GM19455 (cell line): Measurements from ENCODE around the gene DPYD.
A peak's percentile ranks its signal among the peaks of the same experiment; 100 is the strongest.

Experiments
- ATAC-seq: cut with Tn5 transposase; IDR thresholded peaks from one replicate; pipeline ENCODE4 v1.9.1; 2021; ENCODE audit not compliant: unreplicated experiment

The DPYD gene

DNA sequence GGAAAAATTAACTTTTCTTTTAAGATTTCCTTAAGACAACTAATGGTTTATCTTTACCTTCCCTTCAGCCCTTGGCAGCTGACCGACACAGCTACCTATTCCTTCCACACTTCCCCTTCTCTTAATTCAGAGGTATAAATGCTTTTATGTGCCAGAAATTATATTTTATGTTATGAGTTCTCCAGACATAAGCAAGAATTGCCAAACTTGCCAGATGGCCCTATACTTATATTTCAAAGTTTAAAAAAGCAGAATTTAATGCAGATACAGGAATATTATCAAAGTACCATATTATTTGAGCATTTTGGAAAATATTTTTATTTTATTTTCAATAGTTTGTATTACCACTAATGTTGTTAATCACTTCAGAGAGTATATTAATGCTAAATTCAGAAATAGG is 754.2 kb downstream of the DPYD start:
- ATAC-seq: no peak

DNA sequence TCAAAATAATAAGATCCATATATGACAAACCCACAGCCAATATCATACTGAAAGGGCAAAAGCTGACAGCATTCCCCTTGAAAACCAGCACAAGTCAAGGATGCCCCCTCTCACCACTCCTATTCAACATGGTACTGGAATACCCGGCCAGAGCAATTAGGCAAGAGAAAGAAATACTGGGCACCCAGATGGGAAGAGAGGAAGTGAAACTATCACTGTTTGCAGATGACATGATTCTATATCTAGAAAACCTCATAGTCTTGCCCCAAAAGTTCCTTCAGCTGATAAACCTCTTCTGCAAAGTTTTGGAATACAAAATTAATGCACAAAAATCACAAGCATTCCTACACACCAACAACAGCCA is 756.6 kb downstream of the DPYD start:
- no peak for ATAC-seq

DNA sequence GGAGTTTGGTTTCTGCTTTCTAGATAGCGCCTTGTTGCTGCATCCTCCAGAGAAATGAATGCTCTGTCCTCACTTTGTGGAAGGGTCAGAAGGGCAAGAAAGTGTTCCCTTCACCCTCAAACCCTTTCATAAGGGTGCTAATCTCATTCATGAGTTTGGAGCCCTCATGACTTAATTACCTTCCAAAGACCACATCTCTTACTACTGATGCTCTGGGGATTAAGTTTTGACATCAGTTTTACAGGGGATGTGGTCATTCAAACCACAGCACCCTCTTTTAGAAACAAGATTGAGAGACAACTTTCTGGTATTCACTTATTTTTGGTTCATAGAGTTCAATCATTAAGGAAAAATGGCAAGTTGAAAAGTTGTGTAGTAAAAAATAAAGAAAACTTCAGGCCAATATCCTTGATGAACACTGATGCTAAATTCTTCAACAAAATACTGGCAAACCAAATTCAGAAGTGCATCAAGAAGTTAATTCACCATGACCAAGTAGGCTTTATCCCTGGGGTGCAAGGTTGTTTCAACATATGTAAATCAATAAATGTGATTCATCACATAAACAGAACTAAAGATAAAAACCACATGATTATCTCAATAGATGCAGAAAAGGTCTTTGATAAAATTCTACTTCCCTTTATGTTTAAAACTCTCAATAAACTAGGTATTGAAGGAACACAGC is 757.1 kb downstream of the DPYD start:
- ATAC-seq: no peak

DNA sequence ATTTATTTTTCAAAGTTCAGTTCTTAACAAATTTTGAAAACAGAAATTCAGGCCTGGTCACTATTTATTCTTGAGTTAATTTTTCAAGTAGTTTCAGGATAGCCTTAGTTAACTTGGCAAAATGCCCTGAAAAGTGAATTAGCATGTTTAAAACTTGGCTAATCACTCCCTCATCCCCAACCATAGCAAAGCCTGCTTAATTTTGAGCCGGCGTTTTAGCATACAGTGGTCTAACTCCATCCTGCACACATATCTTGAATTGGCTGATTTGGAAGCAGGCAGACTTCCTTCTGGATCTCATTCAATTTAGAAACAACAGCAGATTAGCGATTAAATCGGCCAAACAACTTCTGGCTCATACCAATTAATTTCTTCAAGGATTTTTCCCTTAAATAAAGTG is 760.0 kb downstream of the DPYD start:
- ATAC-seq: no peak

DNA sequence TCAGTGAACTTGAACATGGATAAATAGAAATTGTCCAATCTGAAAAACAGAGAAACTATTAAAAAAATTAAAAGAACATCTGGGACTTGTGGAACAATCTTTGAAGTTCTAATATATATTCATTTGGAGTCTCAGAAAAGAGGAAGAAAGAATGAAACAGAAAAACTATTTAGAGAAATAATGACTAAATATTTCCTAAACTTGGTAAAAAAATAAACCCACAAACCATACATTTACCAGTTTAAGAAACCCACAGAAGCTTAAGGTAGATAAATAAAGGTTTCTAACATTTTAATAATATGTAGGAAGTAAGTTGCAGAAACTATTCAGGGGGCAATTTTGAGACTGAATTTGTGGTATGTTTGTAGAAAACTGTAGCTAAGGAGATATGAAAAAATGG is 761.5 kb downstream of the DPYD start:
- ATAC-seq: no peak

DNA sequence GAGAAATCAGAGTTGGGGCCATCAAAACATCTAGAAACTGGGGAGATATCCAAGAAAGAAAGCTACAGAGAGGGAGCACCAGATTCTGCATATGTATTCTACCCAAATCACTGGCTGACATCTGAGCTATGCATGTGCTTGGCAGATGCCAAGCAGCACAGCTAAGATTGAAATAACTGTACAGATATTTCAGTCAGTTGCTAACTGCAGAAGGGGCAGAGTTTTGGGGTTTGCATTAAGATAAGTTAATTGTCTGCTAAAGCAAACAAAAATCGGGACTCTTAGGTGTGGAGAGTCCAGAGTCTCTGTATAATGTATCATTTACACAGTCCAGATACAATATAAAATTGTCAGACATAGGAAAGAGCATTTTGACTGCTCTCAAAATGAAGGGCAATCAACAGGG is 762.1 kb downstream of the DPYD start:
- no peak for ATAC-seq

DNA sequence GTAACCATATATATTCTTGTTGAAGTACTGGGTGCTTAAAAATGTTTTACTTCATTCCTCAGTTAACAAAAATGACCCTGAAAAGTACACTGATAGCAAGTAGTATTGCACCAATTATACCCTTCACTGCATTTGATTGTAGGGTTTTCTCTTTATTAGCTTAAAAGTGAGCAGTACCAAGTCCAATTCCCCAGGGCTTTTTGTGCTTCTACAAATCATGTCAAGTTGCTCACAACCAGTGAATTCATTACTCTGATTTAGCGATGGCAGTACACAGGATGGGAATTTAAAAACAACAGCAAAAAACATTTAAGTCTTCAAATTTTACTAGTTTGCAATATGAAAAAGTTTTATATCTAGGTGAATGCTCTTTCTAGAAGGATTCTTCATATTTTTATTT is 762.8 kb downstream of the DPYD start:
- ATAC-seq: no peak

DNA sequence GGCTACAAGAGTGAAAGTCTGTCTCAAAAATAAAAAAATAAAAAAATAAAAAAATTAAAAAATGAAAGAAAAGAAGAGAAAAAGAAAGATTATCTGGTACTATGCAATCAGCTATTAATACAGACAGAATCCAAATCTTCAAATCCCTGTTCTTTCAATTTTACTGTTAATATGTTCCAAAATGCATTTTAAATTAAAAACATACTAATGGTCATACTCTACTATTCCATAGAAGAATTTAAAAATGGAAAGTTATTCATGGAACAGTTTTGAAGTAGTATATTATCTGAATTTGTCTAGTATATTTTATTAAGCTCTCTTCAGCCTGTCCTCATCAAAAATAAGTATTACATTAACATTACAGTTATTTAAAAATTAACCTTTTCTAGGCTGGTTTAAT is 769.2 kb downstream of the DPYD start:
- no peak for ATAC-seq

DNA sequence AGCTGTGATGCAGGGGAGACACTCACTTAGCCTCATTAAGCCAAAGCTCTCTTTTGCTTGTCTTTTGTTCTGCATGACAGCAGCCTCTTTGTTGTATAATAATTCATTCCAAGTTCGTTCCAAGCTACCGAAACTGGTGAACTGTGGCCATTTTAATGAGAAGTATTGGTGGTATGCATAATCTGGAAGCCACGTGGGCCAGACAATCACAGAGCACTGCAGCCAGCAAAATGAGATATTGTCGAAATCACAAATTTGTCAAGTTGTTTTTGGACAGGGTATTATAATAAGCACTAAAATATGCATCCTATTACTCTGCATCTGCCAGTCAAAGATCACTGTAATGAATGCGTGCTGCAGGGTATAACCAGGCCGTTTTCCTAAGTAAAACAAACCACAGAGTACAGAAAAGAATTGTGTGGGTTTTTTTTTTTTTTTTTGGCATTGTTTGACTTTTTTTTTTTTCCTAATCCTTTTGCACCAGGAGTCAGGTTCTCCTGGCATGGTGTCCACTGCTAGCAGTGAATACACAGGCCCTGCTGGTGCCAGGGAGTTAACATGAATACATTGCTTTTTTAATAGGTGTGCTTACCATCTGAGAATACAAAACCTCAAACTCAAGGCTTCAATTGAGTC is 775.4 kb downstream of the DPYD start:
- no peak for ATAC-seq

DNA sequence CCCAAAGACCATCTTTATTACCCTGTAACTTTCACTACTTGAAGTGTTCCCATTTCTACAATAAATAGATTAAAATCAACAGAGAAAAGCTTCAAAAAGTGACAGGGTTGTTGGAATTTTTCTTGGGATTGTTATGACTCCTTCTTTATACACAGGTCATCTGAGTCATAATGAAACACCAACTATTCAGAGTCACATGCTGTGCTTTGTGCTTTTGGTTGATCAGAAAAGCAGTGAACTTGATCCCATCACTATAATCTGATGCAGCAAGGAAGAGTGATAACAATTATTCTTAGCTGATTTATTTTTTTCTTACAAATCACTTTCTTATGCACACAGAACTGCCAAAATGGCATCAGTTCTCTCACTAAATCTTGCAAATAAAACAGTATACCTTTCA is 776.3 kb downstream of the DPYD start:
- ATAC-seq: no peak

DNA sequence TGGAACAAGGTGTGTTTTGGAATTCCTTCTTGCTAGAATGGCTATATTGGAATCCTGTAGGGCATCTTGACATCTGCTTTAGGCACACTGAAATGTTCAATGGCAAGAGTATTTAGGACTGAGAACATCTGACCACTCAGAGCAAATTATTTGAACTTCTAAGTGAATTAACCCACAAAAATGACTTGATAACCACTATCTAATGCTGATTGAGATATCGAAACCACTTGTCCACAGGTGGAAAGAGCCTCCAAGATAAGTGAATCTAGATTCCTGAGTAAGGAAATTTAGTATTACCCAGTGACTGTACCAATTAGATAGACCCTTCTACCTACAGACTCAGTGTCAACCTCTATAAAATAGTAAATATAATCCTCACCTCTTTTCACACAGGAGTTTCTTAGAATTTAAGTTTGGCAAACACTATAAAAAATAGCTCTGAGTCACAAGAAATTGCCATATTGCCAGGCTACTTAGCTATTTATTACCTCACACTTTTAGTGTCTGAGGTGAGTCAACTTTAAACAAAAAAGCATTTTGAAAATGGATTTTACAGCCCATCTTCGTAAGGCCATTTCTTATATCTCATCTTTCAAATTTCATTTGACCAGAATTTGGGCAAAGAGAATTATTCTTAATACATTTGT is 777.5 kb downstream of the DPYD start:
- ATAC-seq: no peak

DNA sequence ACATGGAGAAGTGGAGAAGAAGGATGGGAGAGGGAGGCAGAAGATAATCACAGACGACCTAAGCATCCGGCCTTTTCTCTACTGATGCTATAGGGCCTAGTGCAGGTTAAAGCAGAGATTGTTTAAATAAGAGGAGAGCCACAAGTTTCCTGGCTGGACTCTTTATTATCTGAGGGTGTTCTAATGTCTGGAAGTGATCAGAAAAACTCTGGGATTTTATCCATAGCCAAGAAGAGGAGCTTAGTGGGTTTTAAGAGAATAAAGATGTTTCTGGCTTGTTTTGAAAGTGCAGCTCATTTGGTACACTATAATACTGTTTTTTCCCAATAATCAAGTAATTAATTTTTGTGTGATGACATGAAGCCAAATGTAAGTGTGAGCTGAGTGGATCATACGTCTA is 780.2 kb downstream of the DPYD start:
- ATAC-seq: no peak

DNA sequence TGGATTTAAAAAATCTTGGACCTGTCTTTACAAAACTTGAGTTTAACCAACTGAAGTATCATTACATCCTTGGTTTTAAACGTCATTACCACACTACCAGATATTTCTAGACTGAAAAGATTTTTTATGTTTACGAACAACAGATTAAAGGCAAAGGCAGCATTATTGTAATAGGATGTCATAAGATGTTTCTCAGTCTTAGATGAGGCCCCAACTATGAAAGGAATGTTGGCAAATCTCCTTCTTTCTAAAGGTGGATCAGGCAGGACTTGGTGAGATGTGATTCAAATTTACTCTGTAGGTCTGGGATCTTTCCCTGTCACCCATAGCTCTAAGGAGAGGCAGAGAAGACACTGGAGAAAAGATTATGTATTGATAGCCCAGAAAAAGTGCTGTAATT is 781.3 kb downstream of the DPYD start:
- ATAC-seq: no peak

DNA sequence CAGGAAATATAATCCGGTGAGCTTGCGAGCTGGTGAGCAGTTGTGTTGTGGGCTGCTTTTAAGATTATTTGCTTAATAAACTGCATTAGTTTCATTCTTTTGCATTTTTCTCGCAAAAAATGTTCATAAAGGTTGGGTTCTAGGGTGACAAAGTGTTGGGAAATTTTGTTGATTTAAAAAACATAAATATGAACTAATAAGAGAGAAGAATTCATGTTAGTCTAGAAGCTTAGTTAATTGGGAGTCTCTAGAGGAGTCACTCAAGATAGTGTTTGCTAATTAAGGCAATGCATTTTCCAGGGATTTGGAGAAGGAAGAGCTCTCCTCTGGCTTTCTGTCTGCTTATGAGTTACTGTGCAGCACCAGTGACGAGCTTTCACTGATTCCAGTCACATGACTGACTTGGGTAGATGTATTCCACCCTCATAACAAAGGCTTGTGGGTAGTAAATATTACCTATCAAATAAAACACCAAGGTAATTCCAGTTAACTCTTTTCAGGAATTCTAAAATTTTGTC is 782.3 kb downstream of the DPYD start:
- ATAC-seq: peak; percentile 26

DNA sequence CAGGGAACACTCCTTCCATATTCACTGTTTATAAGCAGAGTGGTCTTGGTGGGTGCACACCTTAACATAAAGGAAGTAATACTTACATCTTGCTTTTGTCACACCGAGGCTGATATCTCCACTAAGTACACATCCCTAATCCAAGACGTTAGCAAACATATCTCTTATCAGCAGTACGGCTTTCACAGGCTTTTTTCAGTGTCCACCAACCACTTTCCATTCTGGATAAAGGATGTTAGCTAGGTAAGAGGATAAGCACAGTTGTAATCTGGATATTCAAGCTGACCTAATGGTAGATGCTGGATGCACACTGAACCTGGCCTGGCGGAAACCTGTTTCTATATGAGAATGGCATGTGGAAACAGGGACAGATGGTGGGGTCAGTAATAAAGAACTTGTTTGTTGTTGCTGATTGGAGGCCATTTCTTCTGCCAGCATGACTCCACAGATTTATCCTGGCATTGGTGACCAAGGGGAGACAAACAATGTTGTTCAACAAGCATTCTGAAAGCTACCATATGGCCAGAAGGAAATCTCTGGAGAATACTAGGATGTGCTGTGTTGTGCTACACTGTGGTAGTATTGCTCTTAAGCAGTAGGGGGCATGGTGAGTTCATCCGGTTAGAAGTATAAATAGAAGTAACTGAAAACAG is 782.8 kb downstream of the DPYD start:
- ATAC-seq: peak; percentile 88

DNA sequence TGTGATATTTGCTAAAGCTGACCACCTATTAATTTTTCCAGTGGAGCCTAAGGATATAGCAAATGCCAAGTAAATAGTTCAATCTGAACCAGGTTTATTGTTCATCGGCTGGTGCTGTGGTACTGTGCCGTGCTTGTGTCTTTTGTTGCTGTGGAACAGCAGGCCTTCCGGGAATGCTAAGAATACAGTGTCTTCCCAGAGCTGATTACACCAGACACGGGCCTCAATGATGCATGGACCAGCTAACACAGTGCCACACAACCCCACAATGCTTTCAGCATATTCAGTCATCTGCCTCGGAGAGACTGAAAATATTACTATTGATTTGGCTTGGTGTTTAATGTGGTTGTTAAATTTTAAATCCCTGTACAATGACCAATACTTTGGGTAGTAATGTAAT is 783.8 kb downstream of the DPYD start:
- ATAC-seq: no peak

DNA sequence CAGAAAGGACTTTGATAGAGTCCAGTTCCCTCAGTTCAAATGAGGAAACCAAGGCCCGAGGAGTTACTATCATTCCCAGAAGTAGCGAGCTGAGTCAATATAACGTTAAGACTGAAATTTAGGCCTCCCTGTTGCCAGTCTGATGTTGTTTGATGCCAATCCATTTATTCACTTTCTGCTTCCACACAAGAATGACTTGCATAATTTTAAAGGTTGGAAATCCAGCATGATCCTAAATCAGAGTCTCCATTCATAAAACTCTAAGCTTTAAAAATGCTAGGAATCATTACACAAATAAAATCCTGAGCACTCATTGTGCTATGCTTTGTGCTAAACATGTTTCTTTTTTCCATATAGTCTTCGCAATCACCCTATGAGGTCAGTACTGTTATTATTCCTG is 784.9 kb downstream of the DPYD start:
- no peak for ATAC-seq

DNA sequence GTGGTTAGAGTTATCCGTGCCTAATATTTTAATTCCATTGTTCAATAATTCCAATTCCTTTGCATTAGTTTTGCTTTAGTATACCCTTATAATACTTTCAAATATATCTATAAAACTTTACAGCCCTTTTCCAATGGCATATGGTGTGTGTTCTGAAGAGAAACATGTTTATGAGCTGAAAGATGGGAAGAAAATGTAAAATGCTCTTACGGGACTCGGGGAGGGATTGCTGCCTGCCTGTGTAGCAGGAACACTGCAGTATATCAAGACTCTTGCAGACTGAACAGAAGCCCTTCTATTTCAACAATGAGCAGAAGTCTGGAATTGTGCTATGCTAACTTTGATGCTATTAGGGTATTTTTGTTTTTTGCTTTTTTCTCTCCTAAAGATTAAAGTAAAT is 792.4 kb downstream of the DPYD start:
- ATAC-seq: no peak

DNA sequence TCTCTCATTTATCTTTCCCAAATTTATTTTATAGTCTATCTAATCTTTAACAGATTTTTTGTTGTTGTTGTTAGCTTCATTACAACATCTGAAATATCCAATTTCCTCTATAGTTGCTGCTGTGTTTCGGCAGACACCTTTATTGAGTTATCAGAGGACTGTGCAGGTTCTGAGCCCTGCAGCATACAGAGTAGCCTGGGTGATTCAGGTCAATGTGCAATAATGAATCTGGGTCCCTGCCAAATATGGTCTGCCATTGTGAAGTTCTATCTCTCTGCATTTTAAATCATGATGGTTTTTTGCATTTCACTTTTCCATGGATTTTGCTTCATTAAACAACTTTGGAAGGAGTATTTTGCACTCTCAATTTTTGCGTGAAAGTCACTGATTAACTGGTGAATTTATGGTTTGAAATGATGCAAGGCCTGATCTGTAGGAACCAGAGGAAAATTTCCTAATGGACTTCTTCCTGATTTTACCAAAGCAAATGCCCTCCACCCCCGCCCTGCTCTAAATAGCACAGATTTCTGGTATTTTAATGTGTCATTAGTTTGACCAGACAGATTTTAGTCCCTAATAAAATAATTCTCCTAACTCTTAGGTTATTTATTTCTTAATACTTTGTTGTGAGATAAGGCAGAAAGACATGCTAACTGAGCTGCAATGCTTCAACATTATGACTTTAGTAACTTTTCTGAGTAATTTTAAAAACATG is 797.0 kb downstream of the DPYD start:
- no peak for ATAC-seq

DNA sequence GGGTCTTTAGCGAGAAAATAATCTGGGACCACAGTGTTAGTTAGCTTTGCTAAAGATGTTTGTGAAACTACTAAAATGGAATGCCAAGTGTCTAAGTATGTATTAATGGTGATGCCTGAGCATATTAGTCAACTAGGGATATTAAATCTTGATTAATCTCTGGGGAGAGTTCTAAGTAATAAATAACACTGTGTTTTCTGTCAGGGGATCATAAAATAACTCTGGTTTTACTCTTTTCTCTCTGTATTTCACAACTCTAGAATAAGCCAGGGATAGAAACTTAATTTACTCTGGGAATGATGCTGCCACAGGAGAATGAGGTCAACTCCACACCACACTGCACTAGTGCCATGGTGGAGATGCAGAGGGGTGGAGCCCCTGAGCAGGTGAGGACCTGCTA is 800.0 kb downstream of the DPYD start:
- no peak for ATAC-seq
